AG09309 (cell line): ENCODE data around the gene SNX3.

Experiments used
- DNase-seq: peaks from one replicate; pipeline ENCODE4 v3.0.0-alpha.2; 2010; ENCODE audit warnings: low read depth
- H3K4me3 ChIP-seq: 2 replicates; pipeline ENCODE4 v1.5.1; 2011; ENCODE audit warnings: mild to moderate bottlenecking, low read depth, low read length, moderate library complexity; ENCODE audit not compliant: control insufficient read depth
- TF ChIP-seq, protein P1 (sequence below): IDR thresholded peaks from 2 replicates; pipeline ENCODE4 v1.5.1; 2011; ENCODE audit warnings: mild to moderate bottlenecking, low read depth, low read length, inconsistent platforms; ENCODE audit not compliant: insufficient read depth, control insufficient read depth; ENCODE audit errors: missing control alignments

SNX3 gene

DNA sequence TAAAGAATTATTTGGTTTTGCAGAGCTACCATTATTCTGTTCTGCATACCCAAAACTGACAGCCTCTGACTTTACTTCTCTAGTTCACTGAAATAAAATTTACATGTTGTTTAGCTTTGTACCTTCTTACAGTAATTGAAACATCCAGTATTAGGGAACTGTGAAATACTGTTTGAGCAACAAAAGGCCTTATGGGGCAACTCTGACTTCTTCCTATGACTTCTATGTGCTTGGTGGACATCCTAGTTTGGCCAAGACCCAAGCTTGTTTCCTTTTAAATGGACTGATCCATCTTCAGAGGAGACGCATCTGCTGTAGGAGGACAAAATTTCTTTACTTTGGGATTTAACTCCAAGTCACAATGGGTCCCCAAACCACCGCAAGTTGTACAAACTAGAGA lies 50.3 kb downstream of the SNX3 start:
- TF ChIP-seq, protein P1, sequence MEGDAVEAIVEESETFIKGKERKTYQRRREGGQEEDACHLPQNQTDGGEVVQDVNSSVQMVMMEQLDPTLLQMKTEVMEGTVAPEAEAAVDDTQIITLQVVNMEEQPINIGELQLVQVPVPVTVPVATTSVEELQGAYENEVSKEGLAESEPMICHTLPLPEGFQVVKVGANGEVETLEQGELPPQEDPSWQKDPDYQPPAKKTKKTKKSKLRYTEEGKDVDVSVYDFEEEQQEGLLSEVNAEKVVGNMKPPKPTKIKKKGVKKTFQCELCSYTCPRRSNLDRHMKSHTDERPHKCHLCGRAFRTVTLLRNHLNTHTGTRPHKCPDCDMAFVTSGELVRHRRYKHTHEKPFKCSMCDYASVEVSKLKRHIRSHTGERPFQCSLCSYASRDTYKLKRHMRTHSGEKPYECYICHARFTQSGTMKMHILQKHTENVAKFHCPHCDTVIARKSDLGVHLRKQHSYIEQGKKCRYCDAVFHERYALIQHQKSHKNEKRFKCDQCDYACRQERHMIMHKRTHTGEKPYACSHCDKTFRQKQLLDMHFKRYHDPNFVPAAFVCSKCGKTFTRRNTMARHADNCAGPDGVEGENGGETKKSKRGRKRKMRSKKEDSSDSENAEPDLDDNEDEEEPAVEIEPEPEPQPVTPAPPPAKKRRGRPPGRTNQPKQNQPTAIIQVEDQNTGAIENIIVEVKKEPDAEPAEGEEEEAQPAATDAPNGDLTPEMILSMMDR: no peak
- DNase-seq: no peak
- H3K4me3 ChIP-seq: no peak overlapping the region

DNA sequence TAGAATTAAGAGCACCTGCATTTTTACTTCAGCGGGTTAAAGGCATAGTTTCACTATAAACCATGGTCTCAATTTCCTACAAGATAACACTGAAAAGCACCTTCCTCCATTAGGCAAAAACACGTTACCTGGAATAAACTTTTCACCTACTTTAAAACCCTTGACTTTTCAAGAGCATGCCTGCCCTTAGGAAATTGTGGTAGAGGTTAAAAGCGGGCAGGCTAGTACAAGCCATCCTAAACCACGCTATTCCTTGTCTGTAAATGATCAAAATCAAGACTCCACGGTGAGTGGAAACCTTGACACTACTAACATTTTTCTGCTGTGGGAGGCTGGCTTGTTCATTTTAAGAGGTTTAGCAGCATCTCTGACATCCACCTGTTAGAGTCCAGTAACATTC lies 51.1 kb downstream of the SNX3 start:
- H3K4me3 ChIP-seq: no peak overlapping the region
- TF ChIP-seq, protein P1: no peak
- no peak for DNase-seq

DNA sequence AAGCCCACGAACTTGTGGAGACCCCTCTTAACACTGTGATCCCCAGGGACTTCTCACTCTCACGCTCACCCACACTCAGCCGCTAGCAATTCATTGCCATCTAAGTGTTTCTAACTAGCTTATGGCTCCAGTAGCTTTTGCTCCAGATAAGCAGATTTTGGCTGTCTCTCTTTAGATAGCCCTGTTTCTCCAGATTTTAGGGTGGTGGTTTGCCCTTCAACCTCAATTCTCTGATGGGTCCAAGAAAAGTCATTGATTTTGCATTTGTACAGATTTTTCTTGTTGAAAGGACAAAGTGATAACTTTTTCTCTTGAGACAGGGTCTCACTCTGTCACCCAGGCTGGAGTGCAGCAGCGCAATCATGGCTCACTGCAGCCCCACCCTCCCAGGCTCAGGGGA lies 53.8 kb downstream of the SNX3 start:
- no peak for DNase-seq
- no peak overlapping the region for H3K4me3 ChIP-seq
- TF ChIP-seq, protein P1: no peak

DNA sequence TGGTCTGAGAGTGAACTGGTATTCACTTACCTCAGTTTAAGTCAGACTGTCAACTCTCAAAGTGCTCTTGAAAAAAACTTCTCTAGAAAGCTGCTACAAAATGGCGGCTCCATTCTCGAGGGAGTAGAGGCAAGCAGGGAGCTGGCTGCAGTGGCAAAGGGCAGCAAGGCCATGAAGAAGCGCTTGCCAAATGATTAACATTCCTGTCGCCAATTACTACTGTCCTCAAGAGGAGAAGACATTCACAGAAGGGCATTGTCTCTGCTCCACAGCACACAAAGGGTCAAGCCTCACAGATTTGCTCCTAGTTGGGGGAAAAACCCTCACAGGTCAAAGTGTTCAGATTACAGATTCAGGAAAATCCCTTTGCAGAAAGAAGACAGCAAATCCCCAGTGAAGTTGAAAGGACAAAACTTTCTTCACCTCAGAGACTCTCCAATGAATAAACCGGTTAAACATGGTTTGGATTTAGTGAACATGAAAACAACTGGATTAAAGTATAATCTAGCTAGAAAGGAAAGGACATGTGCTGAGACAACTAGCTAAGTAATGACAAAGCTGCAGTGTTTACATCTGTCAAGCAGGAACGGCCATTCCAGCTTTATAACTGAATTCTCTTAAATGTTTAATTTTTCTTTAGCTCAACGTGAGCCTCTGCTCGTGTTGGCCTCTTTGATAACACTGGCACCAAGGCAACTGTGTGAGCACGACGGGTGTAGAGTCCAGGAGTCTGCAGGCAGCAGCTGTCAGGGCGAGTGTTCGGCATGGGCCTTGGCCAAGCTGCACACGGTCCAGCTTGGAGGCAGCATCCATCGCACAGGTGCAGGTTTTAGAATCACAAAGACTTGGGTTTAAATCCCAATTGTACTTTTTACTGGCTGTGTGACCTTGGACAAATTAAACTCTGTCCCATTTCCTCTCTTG lies 57.4 kb downstream of the SNX3 start:
- no peak overlapping the region for H3K4me3 ChIP-seq
- TF ChIP-seq, protein P1: no peak
- no peak for DNase-seq

DNA sequence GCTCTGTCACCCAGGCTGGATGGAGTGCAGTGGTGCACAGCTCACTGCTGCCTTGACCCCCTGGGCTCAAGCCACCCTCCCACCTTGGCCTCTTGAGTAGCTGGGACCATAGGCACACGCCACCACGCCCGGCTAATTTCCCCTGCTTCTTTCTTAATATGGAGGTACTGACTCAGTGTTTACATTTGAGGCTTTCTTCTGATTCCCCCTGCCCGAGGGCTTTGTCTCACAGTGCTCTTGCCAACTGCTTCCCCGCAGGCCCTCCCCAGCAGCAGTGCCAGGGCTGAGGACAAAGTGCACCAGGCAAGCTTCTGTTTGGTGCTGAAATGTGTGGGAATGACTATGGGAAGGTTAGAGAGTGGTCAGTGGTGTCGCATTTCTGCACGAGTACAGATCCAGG lies 60.2 kb downstream of the SNX3 start:
- H3K4me3 ChIP-seq: no peak overlapping the region

DNA sequence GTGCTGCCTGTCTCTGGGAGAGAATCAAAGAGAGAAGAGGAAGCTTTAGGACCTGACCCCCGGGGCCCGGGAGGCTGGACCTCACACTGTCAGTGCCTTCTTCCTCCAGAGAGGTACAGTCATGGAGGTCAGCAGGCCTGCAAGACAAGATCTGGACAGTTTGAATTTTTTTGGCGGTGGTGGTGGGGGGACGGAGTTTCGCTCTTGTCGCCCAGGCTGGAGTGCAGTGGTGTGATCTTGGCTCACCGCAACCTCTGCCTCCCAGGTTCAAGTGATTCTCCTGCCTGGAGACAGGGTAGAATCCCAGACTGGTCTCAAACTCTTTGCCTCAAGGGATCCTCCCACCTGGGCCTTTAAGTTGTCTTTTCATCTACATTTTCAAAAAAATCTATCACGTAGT lies 60.7 kb downstream of the SNX3 start:
- DNase-seq: no peak
- TF ChIP-seq, protein P1: no peak
- H3K4me3 ChIP-seq: no peak overlapping the region

More for the DNA sequence above, 60.2 kb downstream of the SNX3 start:
- DNase-seq: no peak
- TF ChIP-seq, protein P1: peak; percentile 0
